ENCODE data around the gene SOD1. TPM values are rescaled to one million over a fixed set of nuclear protein-coding genes. Genes with fewer than 3 reads are reported as not detected.
A peak's percentile ranks its signal among the peaks of the same experiment; 100 is the strongest.

The SOD1 gene
- total RNA-seq, 1 donor from 2014 or later = 188 TPM

- Mint-ChIP-seq H3K27ac (ENCODE audit: unreplicated experiment) (no peak overlapping the region), H3K9me3 (ENCODE audit: low read depth) (no peaks in the 10 kb centered on the region), H3K4me3 (ENCODE audit: unreplicated experiment) (no peak overlapping the region), H3K4me1 (ENCODE audit: low read depth) (no peaks in the 10 kb centered on the region), H3K36me3 (ENCODE audit: low read depth) (peaks cover 9% of the 10 kb centered on the region), H3K27me3 (ENCODE audit: low read depth) (no peaks in the 10 kb centered on the region)
- no peak for TF ChIP-seq CTCF (IDR thresholded peaks at IDR 0.05)
- DNase-seq (ENCODE audit: low spot score) = no peak
These were observed 15.8 kb downstream of the SOD1 start for GRCh38 chr21:31675318-31675717.

- H3K4me3 Mint-ChIP-seq (ENCODE audit: unreplicated experiment) = no peak overlapping the region
- no peak overlapping the region for H3K27ac Mint-ChIP-seq (ENCODE audit: unreplicated experiment)
- TF ChIP-seq CTCF (IDR thresholded peaks at IDR 0.05) = no peak
- H3K27me3 Mint-ChIP-seq (ENCODE audit: low read depth) = no peaks in the 10 kb centered on the region
- no peaks in the 10 kb centered on the region for H3K4me1 Mint-ChIP-seq (ENCODE audit: low read depth)
- no peaks in the 10 kb centered on the region for H3K9me3 Mint-ChIP-seq (ENCODE audit: low read depth)
- peaks cover 6% of the 10 kb centered on the region for H3K36me3 Mint-ChIP-seq (ENCODE audit: low read depth)
- DNase-seq (ENCODE audit: low spot score) = no peak
These were observed 16.5 kb downstream of the SOD1 start for GRCh38 chr21:31675960-31676359.

GRCh38 chr21:31677047-31677446, 17.6 kb downstream of the SOD1 start:
- Mint-ChIP-seq H3K36me3 (ENCODE audit: low read depth) (peaks cover 8% of the 10 kb centered on the region), H3K4me1 (ENCODE audit: low read depth) (no peaks in the 10 kb centered on the region), H3K27ac (ENCODE audit: unreplicated experiment) (no peak overlapping the region), H3K9me3 (ENCODE audit: low read depth) (no peaks in the 10 kb centered on the region), H3K27me3 (ENCODE audit: low read depth) (no peaks in the 10 kb centered on the region), H3K4me3 (ENCODE audit: unreplicated experiment) (no peak overlapping the region)
- TF ChIP-seq CTCF (IDR thresholded peaks at IDR 0.05) = no peak
- DNase-seq (ENCODE audit: low spot score) = no peak

GRCh38 chr21:31678478-31678877, 19.0 kb downstream of the SOD1 start:
- DNase-seq (ENCODE audit: low spot score) = no peak
- H3K9me3 Mint-ChIP-seq (ENCODE audit: low read depth) = no peaks in the 10 kb centered on the region
- no peak overlapping the region for H3K27ac Mint-ChIP-seq (ENCODE audit: unreplicated experiment)
- peaks cover 15% of the 10 kb centered on the region for H3K36me3 Mint-ChIP-seq (ENCODE audit: low read depth)
- H3K27me3 Mint-ChIP-seq (ENCODE audit: low read depth) = no peaks in the 10 kb centered on the region
- no peak for TF ChIP-seq CTCF (IDR thresholded peaks at IDR 0.05)
- no peak overlapping the region for H3K4me3 Mint-ChIP-seq (ENCODE audit: unreplicated experiment)
- peaks cover 12% of the 10 kb centered on the region for H3K4me1 Mint-ChIP-seq (ENCODE audit: low read depth)

GRCh38 chr21:31682620-31683019, 23.1 kb downstream of the SOD1 start:
- Mint-ChIP-seq H3K4me3 (ENCODE audit: unreplicated experiment) (no peak overlapping the region), H3K27me3 (ENCODE audit: low read depth) (no peaks in the 10 kb centered on the region), H3K4me1 (ENCODE audit: low read depth) (peaks cover 14% of the 10 kb centered on the region), H3K27ac (ENCODE audit: unreplicated experiment) (peak overlapping the region; percentile 36), H3K9me3 (ENCODE audit: low read depth) (no peaks in the 10 kb centered on the region), H3K36me3 (ENCODE audit: low read depth) (peaks cover 36% of the 10 kb centered on the region)
- no peak for TF ChIP-seq CTCF (IDR thresholded peaks at IDR 0.05)
- no peak for DNase-seq (ENCODE audit: low spot score)
